Fibroblast of lung (primary cell): ENCODE results near the gene FTCDNL1.

Source experiments
- CTCF ChIP-seq, 2 donors: IDR thresholded peaks in 1 of 2; conservative IDR thresholded peaks in 1 of 2; 1 replicate in 1 of 2; 2 replicates in 1 of 2; pipeline ENCODE4 v1.5.1; 2011 to 2012; ENCODE audit warnings: low read length in 2 of 2, control low read depth in 1 of 2, inconsistent platforms in 1 of 2, low read depth in 1 of 2, mild to moderate bottlenecking in 1 of 2
- EZH2 ChIP-seq: IDR thresholded peaks from 2 replicates; pipeline ENCODE4 v1.5.1; 2012; ENCODE audit warnings: low read length, control low read depth, mild to moderate bottlenecking; ENCODE audit errors: missing control alignments

GRCh38 chr2:199850218-199850717 is 724 bp downstream of the FTCDNL1 start:
- TF ChIP-seq EZH2 = no peak
- TF ChIP-seq CTCF (conservative IDR thresholded peaks at IDR 0.05 in 1 of 2, IDR thresholded peaks at IDR 0.05 in 1 of 2; ENCODE audit: low read depth in 1 of 2, low read length in 2 of 2) = no peak
